ENCODE measurements around the gene ATP8A2.
A peak's percentile ranks its signal among the peaks of the same experiment; 100 is the strongest.

The ATP8A2 gene

GRCh38 chr13:25574437-25575411 is 202.9 kb downstream of the ATP8A2 start:
- DNase-seq (ENCODE audit: extremely low read depth, low read depth), result peak; percentile 64
- TF ChIP-seq CTCF (IDR thresholded peaks at IDR 0.05; ENCODE audit: low read depth, low read length, missing control alignments), result peak; percentile 84
- H3K4me3 ChIP-seq (replicated peaks; ENCODE audit: low read depth, low read length), result no peak overlapping the region

GRCh38 chr13:25575562-25575961 is 203.8 kb downstream of the ATP8A2 start:
- DNase-seq (ENCODE audit: extremely low read depth, low read depth), result no peak
- H3K4me3 ChIP-seq (replicated peaks; ENCODE audit: low read depth, low read length), result no peak overlapping the region
- no peak for TF ChIP-seq CTCF (IDR thresholded peaks at IDR 0.05; ENCODE audit: low read depth, low read length, missing control alignments)

- DNase-seq (ENCODE audit: extremely low read depth, low read depth), result no peak
- no peak for TF ChIP-seq CTCF (IDR thresholded peaks at IDR 0.05; ENCODE audit: low read depth, low read length, missing control alignments)
- H3K4me3 ChIP-seq (replicated peaks; ENCODE audit: low read depth, low read length), result no peak overlapping the region
Observed at GRCh38 chr13:25578526-25578925, 206.8 kb downstream of the ATP8A2 start.

- no peak for DNase-seq (ENCODE audit: extremely low read depth, low read depth)
- no peak for TF ChIP-seq CTCF (IDR thresholded peaks at IDR 0.05; ENCODE audit: low read depth, low read length, missing control alignments)
- H3K4me3 ChIP-seq (replicated peaks; ENCODE audit: low read depth, low read length), result no peak overlapping the region
Observed at GRCh38 chr13:25579221-25579620, 207.4 kb downstream of the ATP8A2 start.

- no peak for DNase-seq (ENCODE audit: extremely low read depth, low read depth)
- no peak for TF ChIP-seq CTCF (IDR thresholded peaks at IDR 0.05; ENCODE audit: low read depth, low read length, missing control alignments)
- H3K4me3 ChIP-seq (replicated peaks; ENCODE audit: low read depth, low read length), result no peak overlapping the region
Observed at GRCh38 chr13:25581351-25581750, 209.6 kb downstream of the ATP8A2 start.

GRCh38 chr13:25584087-25584486 is 212.3 kb downstream of the ATP8A2 start:
- no peak for DNase-seq (ENCODE audit: extremely low read depth, low read depth)
- TF ChIP-seq CTCF (IDR thresholded peaks at IDR 0.05; ENCODE audit: low read depth, low read length, missing control alignments), result no peak
- no peak overlapping the region for H3K4me3 ChIP-seq (replicated peaks; ENCODE audit: low read depth, low read length)

Measured in HFF-Myc (cell line).